LNCaP clone FGC (cell line): ENCODE results near the gene CA10.

ENCODE experiments used
- DNase-seq: peaks from one replicate; pipeline ENCODE4 v3.0.0-alpha.2; 2011; ENCODE audit warnings: low read depth
- H3K4me3 ChIP-seq: 2 replicates; pipeline ENCODE4 v1.5.1; 2011; ENCODE audit warnings: mild to moderate bottlenecking, low read depth, low read length, control low read depth
- TF ChIP-seq, protein P1 (sequence below): IDR thresholded peaks from 2 replicates; pipeline ENCODE4 v1.5.1; 2012; ENCODE audit warnings: mild to moderate bottlenecking; ENCODE audit not compliant: control insufficient read depth, insufficient read depth; ENCODE audit errors: extremely low read depth

The CA10 gene

DNA sequence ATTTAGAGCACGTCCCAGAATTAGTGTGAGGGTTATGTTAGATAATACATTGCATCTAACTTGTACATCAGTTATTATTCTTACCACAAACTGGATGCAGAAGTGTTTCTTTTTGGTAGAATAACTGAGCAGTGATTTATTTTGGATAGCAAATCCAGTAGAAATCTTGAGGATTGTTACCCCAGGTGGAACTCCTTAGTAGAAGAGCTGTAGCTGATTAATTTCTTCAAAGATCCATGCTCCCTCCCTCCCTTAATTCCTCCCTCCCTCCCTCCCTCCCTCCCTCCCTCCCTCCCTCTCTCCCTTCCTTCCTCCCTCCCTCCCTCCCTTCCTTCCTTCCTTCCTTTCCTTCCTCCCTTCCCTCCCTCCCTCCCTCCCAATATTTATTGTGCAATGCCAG lies 337.7 kb downstream of the CA10 start:
- no peak overlapping the region for H3K4me3 ChIP-seq
- DNase-seq = no peak
- TF ChIP-seq, protein P1, sequence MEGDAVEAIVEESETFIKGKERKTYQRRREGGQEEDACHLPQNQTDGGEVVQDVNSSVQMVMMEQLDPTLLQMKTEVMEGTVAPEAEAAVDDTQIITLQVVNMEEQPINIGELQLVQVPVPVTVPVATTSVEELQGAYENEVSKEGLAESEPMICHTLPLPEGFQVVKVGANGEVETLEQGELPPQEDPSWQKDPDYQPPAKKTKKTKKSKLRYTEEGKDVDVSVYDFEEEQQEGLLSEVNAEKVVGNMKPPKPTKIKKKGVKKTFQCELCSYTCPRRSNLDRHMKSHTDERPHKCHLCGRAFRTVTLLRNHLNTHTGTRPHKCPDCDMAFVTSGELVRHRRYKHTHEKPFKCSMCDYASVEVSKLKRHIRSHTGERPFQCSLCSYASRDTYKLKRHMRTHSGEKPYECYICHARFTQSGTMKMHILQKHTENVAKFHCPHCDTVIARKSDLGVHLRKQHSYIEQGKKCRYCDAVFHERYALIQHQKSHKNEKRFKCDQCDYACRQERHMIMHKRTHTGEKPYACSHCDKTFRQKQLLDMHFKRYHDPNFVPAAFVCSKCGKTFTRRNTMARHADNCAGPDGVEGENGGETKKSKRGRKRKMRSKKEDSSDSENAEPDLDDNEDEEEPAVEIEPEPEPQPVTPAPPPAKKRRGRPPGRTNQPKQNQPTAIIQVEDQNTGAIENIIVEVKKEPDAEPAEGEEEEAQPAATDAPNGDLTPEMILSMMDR = no peak

DNA sequence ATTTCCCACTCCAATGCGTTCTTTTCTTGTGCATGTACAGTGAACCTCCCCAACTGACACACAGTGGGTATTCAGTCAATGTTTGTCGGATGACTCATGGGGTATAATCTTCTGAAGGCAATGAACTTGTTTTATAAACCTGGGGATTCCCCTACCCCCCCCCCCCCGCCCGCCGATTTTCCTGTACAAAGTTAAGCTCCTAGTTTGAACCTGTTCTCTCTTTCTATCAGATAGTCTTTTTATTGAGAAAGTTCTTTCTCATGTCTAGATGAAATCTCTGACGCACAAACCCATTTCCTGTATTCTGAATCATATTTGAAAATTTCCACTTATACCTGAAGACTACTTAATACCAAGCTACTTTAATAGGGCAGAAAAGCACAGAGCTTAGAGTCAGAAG lies 338.3 kb downstream of the CA10 start:
- TF ChIP-seq, protein P1 = no peak
- no peak for DNase-seq
- H3K4me3 ChIP-seq = no peak overlapping the region

DNA sequence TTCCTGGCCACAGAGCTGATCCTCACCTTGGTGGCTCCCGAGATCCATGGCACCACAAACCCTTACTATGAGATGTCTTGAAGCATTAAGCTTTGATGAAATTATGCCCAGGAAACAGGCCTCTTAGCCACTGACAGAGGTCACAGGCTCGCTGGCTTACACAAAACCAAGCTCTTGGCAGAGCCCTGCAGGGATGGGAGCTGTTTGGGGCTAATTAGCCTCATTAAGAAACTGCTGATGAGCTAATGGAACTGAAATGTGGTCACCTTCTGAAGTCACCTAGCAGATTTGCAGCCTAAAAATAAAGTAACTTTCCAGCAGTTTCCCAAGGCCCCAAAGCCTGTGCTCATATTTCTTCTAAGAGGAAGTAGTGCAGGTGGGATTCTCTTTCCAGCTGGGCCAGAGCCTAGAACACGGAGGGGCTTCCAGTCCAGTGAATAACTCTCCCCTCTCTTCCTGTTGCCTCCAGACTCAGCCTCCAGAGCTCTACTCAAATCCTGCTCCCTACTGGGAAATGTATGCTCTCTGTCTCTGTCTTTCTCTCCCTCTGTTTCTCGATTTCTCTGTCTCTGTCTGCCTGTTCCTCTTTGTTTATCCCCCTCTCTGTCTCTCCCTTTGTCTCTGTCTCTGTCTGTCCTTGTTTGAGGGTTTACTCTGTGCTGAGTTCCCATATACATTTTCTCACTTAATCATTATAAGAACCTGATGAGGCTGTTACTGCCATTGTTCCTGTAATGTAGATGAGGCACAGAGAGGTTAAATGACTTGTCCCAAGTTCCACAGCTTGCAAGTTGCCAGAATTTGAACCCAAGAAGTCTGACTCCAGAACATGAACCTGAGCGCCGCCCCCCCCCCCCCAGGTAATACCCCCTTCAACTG lies 338.9 kb downstream of the CA10 start:
- DNase-seq = no peak
- TF ChIP-seq, protein P1 = no peak
- H3K4me3 ChIP-seq = no peak overlapping the region

DNA sequence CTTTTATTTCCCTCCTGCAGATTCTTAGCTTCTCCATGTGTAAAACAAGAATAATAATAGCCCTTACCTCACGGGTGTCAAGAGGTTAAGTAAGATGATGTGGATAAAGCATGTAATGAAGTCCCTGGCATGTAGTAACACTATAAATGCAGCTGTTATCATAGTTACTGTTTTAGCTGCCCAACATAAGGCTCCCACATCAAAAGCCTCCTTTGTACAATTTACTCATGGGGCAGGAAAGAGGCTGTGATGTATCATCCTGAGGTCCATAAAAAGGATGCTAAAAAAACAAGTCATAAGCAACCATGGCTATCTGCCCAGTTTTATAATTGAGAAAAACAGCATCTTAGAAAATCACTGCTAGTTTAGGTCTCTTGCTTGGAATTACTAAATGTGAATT lies 339.7 kb downstream of the CA10 start:
- no peak for DNase-seq
- H3K4me3 ChIP-seq = no peak overlapping the region
- TF ChIP-seq, protein P1 = no peak

DNA sequence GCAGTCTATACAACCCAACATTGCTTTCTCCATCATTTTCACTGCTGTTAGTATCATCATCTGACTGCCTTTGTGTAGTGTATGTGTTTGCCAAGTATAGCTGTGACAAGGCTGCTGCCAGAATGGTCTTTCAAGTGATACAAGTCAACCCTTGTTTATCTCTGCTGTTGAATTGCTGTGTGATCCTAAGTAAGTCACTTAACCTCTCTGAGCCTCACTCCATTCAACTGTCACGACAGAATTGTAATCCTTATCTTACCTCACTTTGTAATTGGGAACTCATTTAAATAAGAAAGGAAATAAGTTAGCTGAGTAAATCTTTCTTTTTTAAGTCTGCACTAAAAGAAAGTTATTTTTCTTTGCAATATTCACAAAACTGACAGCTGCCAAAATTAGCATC lies 340.6 kb downstream of the CA10 start:
- H3K4me3 ChIP-seq = no peak overlapping the region

DNA sequence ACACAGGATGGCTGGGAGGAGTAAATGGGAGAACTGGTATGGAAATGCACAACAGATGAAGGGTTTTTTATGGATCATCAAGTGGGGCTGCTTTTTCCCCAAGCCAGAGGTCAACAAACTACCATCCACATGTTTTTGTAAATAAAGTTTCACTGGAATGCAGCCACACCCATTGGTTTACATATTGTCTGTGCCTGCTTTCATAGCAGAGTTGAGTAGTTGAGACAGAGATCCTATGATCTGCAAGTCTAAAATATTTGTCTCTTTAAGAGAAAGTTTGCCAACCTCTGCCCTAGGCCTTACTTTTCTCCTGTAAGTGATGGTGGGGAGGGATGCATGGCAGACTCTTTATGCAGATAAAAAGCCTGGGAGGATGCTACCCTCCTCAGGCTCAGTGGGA lies 341.4 kb downstream of the CA10 start:
- TF ChIP-seq, protein P1 = no peak
- no peak for DNase-seq
- H3K4me3 ChIP-seq = no peak overlapping the region

More for the DNA sequence above, 340.6 kb downstream of the CA10 start:
- TF ChIP-seq, protein P1 = no peak
- no peak for DNase-seq

DNA sequence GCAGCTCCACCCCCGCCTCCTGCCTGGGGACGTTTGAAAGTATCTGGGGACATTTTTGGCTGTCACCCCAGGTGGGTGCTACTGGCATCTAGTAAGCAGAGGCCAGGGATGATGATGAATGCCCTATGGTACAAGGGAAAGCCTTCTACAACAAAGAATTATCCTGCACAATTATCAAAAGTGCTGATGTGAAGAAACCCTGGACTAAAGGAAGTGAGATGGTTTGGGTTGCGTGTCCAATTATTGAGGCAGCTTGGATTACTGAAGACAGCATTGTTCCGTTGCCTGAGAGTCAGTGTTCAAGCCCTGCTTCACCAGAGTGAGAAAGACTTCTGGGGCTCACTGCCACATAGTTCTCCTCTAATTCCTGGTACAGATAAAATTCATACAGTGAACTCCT lies 343.4 kb downstream of the CA10 start:
- H3K4me3 ChIP-seq = no peak overlapping the region
- TF ChIP-seq, protein P1 = no peak
- no peak for DNase-seq
